Activated effector memory CD4-positive, alpha-beta T cell treated with Interleukin-2 at 50 U/mL for 16 hours (primary cell): Measurements from ENCODE around the gene ARID3A.

Source experiments
- DNase-seq: peaks from one replicate; pipeline ENCODE4 v3.0.0-alpha.2; 2020

ARID3A gene

DNA sequence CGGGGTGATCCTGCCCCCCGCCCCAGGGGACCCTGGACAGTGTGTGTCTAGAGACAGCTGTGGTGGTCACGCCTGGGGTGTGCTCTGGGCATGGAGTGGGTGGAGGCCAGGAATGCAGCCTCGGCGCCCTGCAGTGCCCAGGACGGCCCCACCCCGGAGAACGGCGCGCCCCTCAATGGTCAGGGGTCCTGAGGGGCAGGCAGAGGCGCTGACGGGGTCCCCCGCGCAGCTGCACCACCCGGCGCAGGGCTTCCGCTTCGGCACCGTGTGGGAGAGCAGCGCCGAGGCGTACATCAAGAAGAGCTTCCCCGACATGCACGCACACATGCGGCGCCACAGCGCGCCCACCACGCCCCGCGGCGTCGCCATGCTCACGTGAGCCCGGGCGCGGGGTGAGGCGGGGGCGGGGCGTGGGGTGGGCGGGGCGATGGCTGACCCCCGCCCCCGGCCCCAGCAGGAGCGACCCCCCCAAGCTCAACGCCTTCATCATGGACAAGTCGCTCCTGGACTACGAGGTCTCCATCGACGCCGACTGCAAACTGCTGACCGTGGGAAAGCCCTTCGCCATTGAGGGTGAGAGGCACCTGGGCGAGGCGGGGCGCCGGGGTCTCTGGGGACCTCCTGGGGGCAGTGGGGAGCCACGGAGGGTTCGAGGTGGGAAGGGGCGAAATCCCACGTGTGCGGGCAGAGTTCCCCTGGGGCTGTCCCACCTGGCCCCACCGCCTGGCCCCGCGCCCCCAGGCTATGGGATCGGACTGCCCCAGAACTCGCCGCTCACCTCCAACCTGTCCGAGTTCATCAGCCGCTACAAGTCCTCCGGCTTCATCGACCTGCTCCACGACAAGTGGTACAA lies 81.8 kb downstream of the ARID3A start:
- no peak for DNase-seq

DNA sequence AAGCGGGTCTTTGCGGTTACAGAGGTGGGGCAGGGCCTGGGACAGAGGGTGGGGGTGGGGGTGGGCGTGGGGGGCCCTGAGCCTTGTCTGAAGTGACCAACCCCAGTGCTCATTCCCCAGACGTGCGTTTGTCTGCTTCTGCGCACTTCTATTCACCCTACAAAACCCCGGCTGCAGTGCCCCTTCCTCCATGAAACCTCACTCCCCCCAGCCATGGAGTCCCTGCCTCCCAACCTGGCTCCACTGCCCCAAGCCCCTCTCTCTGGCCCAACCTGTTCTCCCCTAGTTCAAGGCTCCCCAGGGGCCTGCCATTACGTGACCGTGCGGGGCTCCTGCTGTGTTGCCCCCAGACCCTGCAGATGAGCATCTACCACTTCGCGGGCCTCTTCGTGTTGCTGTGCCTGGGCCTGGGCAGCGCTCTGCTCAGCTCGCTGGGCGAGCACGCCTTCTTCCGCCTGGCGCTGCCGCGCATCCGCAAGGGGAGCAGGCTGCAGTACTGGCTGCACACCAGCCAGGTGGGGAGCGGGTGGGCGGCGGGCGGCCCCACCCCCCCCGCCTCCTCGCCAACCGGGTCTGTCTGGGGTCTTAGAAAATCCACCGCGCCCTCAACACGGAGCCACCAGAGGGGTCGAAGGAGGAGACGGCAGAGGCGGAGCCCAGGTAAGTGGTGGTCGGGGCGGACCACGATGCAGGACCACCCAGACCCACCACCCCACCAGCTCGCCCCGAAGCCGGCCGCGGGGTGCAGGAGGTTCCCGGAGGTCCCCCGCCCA lies 82.6 kb downstream of the ARID3A start:
- no peak for DNase-seq

- DNase-seq: no peak
Observed at GRCh38 chr19:1009041-1009980, 83.5 kb downstream of the ARID3A start.

DNA sequence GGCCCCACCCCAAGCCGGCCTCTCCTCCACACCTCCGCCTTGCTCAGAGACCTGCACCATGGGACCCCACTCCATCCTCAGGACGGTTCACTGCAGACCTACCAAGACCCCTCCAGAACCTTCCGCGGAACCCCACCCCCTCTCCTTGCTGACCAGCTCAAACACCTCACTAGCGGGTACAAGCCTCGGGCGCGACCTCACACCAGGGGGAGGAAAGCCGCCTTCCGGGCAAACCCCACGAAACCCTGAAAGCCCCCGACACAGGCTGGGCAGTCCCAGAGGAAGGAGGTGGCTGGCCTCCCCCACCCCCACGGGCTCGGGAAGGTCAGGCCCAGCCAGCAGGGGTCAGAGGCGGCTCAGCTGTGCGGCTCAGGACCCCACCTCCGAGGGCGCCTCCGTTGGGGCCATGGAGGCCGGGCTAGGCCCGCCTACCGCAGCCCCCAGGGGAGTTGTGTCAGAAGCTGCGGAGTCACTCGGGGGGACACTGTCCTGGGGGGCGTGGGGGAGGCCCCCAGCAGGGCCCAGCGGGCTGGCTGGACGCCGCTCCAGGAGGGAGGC lies 84.2 kb downstream of the ARID3A start:
- no peak for DNase-seq

GRCh38 chr19:1010586-1011510 lies 85.0 kb downstream of the ARID3A start:
- no peak for DNase-seq

GRCh38 chr19:1011831-1012333 lies 86.0 kb downstream of the ARID3A start:
- no peak for DNase-seq

GRCh38 chr19:1012334-1012733 lies 86.5 kb downstream of the ARID3A start:
- no peak for DNase-seq

- no peak for DNase-seq
Observed at GRCh38 chr19:1013218-1013617, 87.4 kb downstream of the ARID3A start.

DNA sequence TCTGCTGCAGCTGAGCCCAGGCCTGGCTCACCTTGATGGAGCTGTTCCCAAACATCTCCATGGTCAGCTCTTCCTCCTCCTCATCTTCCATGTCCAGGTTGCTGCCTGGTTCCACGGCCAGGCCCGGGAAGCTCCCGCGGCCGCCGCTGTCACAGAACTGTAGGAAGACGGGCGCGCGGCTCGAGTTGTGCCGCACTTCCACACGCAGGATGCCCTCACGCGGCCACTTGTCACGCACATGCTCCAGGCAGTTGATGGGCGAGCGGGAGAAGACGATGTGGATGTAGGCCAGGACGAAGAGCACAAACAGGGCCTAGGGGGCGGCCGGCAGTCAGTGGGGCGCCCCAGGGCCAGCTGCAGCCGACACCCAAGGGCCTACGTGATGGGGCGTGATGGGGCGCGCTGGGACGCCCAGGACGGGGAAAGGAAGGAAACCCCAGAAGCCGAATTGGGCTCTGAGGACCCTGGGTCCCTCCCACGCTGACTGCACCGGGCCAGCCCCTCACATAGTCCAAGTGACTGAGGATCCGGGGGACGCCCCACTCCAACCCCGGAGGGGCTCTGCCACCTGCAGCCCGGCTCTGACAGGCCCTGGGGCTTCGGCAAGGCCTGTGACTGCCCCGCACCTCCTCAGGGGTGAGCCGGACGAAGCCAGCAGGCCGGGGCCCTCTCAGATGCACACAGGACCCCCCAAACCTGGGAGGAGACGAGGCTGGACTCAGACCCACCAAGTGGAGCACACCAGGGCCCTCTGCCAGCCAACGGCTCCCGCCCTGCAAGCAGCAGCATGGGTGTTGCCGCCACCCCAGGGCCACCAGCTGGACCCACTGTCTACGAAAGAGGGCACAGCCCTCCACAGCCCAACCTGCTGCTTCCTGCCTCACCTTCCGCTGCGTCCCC lies 88.6 kb downstream of the ARID3A start:
- no peak for DNase-seq

- DNase-seq: no peak
Observed at GRCh38 chr19:1015061-1015781, 89.4 kb downstream of the ARID3A start.

GRCh38 chr19:1015782-1016646 lies 90.2 kb downstream of the ARID3A start:
- DNase-seq: no peak

GRCh38 chr19:1016647-1017114 lies 90.8 kb downstream of the ARID3A start:
- no peak for DNase-seq

DNA sequence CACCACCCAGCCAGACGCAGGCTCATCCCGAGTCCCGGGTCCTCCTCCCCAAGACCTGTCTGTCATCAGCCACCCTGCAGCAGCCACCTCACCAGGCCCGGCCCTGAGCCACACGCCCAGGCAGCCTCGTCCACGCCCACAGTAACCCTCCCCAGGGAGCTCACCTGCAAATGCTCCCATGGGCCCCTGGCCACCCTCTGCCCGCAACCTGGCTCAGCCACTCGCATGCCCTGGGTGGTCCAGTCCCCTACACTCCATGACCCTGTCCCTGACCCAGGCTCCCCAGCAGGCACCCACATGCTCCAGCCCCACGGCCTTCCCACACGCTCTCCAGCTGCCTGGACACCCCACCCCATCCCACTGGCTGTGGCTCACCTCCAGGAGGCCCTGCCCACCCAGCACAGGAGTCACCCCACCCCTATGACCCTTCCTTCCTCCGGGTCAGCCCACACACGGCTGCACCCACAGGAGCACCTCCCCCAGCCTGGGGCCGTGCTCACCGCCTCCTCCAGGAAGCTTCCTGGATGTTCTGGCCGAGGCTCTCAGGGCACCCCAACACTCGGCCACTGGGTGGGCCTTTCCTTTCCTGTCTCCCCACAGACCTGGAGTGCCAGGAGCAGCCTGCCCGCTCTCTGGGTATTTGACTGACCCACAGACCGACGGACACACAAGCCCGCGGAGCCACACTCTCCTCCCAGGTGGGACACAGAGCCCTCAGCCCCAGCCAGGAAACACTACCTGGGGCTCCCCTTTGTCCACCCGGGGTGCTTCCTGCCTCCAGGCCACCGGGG lies 91.5 kb downstream of the ARID3A start:
- no peak for DNase-seq

GRCh38 chr19:1017906-1018305 lies 92.1 kb downstream of the ARID3A start:
- DNase-seq: no peak

DNA sequence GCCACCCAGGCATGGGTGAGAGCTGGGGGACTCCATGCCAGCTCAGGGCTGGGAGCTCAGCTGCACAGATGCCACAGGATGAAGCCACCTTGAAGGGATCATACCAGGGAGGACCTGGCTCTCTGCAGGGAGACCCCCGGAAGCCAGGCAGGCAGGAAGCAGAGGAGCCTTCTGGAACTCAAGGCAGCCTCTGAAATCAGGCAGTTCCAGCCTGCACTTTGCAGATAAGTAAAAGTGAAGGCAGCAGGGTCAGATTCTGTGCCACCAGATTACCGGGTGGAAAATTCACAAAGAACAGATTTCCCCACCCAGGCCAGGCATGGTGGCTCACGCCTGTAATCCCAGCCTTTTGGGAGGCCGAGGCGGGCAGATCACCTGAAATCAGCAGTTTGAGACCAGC lies 92.6 kb downstream of the ARID3A start:
- DNase-seq: no peak

DNA sequence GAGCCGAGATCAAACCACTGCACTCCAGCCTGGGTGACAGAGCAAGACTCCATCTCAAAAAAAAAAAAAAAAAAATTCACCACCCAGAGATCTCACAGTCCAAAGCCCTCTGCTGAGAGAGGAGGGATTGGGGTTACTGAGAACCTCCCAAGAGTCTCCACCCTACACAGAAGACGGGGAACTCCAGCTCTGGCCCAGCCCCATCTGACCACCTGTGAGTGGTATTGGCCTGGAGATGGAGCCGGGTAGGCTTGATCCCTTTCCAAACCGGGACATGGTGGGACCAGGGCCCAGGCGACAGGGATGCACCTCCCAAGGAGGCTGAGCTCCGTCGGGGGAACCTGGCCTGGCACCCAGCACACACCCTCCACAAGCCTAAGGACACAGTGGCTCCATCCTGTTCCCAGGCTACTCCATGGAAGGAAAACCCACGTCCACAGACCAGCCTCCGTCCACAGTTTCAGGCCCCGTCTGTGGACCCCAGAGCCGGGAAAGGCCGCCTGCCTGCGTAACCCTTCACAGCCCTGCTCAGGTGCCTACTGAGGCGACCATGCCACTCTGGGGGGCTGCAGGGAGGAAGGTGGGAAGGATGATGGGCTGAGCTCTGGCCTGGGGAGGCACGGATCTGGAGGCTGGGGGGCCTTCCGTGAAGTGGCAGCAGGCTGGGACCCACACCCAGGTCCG lies 93.2 kb downstream of the ARID3A start:
- no peak for DNase-seq

- no peak for DNase-seq
Observed at GRCh38 chr19:1019616-1019961, 93.8 kb downstream of the ARID3A start.
